GM18868 (cell line): ENCODE data around the gene HLCS.
"Not testable (repeated sequence)": the region's sequence is repeated elsewhere in the genome, so short reads cannot be mapped to it uniquely, and the experiment has no call there.

Experiments used
- ATAC-seq: cut with Tn5 transposase; IDR thresholded peaks from one replicate; pipeline ENCODE4 v1.9.1; 2021; ENCODE audit warnings: mild to moderate bottlenecking, moderate library complexity; ENCODE audit not compliant: unreplicated experiment

The HLCS gene

DNA sequence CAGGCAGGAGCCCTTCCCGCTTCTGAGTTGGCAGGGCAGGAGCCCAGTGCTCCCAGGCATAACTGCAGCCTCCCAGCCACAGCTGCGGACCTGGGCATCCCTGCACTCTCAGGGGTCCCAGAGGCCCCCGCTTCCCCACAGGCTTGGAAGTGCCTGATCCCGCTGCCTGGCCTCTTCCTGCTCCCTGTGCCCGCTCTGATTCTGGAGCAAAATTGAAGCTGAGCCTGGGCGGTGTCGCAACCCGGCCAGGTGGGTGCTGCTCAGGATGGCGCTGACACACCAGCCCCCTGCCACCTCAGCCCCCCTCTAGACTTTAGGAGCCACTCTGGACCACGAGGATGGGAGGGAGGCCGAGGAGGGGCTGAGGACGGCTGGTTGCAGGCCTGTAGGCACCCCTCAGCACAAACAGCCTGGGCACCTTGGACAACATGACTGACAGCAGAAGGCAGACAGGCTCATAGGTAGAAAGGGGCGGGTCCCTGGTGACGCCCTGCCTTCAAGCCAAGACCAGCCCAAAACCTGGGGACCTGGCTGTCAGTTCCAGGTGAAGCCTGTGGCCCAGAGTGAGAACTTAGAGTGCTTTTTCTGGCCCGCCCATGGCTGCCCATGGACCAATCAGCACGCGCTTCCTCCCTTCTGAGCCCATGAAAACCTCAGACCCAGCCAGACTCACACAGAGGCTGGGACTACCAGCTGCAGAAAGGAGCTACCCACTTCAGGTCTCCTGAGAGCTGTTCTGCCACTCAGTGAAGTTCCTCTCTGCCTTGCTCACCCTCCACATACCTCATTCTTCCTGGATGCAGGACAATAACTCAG is 7.2 kb downstream of the HLCS start:
- no peak for ATAC-seq

DNA sequence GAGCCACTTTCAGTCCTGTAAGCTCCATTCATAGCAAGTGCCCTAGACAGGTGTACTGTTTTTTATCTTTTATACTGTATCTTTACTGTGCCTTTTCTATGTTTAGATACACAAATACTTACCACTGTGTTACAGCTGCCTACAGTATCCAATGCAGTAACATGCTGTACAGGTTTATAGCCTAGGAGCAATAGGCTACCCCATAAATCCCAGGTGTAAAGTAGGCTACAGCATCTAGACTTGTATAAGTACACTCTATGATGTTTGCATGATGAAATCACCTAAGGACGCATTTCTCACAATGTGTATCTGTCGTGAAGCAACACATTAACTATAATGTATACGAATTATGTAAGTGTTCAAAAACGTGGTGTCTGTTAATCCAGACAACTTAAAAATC is 10.7 kb downstream of the HLCS start:
- no peak for ATAC-seq

DNA sequence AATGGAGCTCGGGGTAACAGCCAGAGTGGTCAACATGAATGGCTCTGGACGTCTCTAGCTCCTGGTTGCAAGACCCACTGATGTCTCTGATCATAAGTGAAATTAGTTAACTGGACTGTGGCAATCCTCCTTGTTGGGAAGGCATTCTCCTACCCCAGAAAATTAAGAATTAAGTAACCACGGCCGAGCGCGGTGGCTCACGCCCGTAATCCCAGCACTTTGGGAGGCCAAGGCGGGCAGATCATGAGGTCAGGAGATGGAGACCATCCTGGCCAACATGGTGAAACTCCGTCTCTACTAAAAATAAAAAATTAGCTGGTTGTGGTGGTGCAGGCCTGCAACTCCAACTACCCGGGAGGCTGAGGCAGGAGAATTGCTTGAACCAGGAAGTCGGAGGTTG is 14.1 kb downstream of the HLCS start:
- ATAC-seq: not testable (repeated sequence)

DNA sequence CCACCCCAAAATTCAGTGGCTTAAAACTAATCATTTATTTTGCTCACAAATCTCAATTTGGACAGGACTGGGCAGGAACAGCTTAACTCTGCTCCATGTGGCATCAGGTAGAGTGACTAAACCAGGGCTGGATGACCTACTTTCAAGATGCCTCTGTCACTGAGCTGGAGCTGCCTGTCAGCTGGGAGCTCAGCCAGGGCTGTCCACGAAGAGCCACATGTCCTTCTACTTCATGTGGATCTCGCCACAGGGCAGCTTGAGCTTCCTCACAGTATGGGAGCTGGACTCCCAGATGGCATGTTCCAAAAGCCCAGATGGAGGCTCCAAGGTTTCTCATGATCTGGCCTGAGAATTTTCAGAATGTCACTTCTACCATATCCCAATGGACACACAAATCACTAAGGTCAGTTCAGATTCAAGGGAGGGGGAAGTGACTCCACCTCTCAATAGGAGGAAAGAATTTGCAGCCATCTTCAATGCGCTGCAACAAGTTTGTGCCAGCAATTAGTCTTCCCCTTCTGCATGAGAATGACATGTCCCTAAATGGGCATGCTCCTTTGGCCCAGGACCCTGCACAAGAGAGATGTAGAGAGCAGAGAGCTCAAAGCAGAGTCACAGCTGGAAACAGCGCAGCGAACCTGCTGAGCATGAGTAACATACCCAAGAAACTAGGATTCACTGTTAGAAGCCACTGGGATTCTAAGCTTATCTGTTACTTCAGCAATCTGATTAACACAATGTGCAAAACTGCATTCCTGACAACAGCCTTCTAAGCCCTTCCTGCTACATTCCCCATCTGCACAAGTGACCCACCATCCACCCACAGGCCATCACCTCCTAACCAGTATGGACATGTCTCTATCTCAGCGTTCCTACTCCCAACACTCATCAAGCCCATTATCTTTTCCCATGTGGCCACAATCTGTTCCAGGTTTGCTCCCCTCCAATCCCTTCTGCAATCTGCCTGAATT is 17.0 kb downstream of the HLCS start:
- ATAC-seq: no peak

DNA sequence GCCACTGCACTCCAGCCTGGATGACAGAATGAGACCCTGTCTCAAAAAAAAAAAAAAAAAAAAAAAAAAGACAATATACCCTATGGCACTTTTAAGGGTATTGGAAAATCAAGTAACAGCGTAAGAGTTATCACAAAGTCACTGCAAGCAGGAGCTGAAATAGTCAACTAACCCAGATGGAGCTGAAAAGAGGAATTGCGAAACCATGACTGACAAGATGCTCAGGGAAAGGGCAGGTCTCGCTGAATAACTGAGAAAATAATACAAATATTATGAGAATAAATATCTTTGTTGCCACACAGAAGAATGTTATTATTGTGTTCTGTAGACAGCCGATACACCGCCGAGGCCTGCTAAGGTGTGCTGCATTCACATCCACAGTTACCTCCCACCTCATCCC is 17.8 kb downstream of the HLCS start:
- ATAC-seq: no peak

GRCh38 chr21:36946949-36947356 is 19.5 kb downstream of the HLCS start:
- ATAC-seq: no peak

GRCh38 chr21:36945496-36946138 is 20.9 kb downstream of the HLCS start:
- ATAC-seq: no peak

DNA sequence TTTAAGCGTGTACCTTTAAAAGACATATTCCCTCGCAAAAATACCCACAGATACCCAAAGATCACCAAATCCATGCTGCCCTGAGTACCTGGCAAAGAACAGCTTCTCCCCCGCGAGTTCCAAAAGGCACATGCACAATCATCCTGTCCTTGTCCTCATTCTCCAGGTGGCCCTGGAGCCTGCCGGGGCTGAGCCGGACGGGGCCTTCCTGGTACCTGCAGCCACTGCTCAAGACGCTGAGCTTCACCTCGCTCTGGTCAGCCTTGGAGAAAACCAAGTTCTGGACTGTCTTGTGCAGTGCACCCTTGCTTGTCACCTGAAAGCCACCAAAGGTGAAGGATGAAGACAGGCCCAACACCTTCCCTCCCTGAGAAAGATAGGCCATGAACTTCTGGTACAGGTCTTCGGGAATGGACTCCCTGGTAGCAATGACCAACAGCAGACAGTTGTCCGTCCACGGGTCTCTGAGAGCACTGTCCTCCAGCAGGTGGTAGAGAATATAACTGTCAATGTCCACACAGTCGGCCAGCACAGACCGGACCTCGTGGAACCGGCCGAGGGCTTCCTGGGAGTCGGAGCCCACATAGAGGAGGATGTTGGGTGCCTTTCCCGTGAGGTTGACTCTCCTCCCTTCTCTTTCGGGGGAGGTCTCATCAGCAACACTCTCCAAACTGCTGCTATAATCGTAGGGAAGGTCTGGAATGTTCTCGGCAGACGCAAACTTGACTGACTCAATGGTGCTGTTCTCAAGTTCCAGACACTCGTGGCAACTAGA is 29.9 kb downstream of the HLCS start:
- no peak for ATAC-seq

GRCh38 chr21:36934864-36935420 is 31.5 kb downstream of the HLCS start:
- ATAC-seq: no peak

DNA sequence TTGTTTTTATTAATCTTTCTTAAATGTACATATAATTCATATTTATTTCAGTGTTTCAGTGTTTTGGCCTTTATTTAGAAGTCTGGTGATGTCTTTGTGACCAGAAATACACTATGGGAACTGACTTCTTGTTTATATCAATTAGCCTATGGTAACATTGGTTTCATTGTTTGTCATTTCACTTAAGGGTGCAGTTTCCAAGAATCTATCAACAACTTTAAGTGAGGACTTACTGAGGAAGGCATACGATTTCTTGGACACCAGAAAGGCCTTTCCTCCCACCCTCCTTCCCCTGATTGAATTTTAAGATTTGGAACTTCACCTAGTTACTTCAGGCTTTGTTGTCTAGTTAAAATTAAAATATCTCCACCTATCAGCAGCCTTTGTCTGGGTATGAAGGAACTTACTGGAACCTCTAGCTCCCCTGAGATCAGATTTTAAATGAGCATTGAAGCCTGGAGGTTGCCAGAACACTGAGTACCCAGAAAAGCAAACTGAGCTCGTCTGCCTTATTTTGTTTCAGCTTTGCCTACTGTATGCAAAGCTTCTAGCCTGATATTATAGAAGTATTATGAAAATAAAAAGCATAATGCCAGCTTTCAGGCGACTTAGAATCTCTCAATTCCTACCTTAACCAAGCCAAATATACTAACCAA is 34.2 kb downstream of the HLCS start:
- ATAC-seq: no peak

GRCh38 chr21:36929622-36930021 is 36.8 kb downstream of the HLCS start:
- ATAC-seq: no peak

GRCh38 chr21:36928960-36929359 is 37.5 kb downstream of the HLCS start:
- ATAC-seq: no peak

DNA sequence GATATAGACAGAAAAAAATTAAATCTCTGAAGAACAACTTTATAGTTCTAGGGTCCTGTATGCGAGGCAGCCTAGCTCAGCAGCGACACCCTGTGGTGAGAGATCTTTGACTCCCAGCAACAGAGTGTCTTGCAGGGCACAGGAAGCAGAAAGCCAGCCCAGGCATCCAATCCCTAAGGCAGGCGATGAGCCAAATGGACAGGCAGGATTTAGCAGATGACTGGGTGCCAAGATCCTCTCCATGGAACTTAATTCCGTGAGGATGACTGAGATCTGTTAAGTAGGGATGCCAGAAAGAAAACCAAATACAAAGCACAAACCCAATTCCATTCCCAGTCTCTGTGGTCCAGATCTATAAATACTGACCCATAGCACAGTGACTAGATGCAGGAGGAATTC is 38.8 kb downstream of the HLCS start:
- no peak for ATAC-seq

DNA sequence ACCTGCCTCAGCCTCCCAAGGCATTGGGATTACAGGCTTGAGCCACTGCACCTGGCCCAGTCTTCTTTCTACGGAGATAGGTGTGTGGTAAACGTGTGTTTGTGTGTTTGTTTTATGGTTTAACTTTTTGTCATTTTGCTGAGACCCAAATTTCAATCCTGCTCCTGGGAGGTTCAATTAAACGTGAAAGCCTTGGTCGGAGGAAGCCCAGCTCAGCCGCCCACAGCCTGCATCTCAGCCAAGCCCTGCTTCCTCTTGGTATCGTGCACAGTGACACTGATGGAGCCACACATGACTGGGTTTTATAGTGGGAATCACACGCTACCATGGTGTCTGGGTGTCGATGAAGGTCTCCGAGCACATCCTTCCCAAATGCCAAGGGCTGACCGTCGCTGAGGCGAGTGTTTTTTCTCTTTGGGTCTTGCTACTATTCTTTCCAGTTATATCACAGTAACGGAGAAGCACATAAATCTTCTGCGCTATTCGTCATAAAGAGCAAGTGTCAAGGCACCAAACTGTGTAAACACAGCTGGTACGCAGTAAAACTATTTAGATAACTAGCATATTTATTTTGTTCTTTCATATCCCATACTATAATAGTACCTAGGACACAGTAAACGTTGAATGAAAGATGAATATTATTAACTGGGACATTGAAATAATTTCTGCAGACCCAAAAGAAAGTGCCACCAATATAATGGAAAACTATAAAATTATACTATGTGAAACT is 39.3 kb downstream of the HLCS start:
- ATAC-seq: no peak

DNA sequence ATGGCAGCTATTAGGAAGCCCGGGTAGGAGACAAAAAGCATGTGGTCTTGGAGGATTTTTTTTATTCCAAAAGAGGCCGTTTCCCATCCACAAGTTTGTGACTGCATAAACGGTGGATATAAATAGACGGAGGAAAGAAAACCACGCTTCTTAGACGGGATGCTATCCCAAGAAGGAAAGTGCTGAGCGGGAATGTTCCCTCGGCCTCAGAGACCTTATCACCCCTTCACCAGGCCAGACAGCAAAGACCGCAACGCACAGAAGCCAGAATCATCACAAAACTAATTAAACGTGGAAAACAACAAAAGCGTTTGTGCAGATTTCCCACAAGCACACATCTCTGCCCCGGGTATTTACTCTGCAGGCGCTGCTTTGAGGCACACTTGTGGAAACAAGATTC is 43.2 kb downstream of the HLCS start:
- ATAC-seq: no peak

DNA sequence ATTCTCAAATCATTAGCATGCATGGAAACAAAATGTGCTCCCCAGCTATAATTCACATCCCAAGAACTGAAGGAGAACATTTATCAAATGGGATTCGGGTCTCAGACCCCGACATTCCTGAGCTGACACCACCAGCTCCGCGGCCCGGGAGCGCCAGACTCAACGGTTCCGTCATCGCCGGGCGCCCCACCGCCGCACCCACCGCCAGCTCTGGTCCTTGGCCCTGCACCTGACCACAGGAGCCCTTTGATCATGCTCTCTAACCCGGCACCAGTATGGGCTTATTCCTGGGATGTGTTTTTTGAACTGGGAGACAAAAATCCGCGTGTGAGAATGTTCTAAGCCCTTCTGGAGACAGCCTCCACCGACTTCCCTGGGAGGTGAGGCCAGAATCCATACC is 43.6 kb downstream of the HLCS start:
- ATAC-seq: no peak

DNA sequence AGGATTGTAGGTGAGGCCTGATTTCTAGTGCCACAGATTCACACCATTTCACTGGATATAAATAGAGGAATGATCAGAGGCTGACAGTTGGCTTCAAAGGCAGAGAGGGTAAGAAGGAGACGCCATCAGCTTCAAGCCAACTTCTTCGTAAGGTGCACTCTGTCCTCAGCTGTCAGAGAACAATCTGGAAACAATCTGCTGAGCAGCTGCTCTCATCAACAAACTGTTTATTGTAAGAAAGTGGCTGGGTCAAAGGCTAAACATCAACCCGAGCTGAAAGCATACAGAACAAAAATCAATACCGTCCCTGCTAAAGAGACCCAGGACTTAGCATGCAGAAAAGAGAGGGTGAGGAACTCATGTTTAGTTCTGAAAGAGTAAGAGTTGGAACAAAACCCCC is 48.2 kb downstream of the HLCS start:
- ATAC-seq: no peak

DNA sequence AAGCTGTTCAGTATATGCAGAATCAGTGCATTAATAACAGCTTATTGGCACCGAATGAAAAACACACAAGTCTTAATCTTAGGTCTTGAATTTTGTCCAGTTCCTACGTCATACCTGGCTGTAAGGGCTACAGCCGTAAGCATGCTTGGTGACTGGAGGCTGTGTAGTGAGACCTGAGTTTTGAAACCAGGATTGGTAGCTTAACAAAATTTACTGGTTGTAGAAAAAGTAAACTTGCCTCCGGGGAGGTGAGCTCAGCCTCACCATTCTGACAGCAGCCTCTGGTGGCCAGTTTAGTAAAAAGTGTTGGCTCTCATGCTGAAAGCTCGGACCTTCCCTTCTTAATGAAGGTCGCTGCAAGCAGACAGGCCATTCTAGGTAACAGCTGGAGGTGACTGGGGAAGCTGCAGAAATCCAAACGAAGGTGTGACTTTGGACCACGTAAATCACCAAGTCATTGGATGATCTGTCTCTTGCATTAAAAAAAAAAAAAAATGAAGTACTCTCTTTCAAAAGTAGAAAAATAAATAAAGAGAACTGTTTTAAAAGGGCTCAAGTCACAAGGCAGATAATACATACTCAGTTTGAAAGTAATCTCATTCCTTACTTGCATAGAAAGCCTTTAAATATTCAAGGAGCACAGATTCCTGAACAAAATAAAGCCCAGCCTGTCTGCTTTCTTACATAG is 48.9 kb downstream of the HLCS start:
- ATAC-seq: no peak

DNA sequence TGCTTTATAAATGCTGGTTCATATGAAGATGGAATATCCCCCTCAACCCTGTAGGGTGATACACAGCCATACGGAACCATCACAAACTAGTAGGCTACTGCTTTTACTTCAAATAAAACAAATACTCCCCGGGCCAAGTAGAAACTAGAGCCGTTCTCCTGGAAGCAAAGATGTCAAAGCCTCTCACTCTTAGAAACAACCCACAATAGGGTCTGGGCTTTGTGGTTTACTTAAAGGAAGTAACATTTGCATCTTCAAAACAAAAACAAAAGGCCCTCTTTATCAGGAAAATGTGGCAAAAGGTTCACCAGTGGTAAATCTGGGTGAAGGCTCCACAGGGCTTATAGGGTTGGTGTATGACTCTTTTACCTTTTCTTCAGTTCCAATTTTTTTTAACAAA is 49.8 kb downstream of the HLCS start:
- ATAC-seq: no peak
